Fibroblast of peridontal ligament (primary cell): ENCODE data around the gene ESRRA.

ENCODE experiments used
- DNase-seq: peaks from one replicate; pipeline ENCODE4 v3.0.0-alpha.2; 2010; ENCODE audit errors: extremely low read depth

Gene ESRRA

GRCh38 chr11:64331569-64332371 is 26.4 kb downstream of the ESRRA start:
- DNase-seq: peak; percentile 90

GRCh38 chr11:64333556-64333955 is 28.2 kb downstream of the ESRRA start:
- no peak for DNase-seq

GRCh38 chr11:64334764-64335735 is 29.7 kb downstream of the ESRRA start:
- DNase-seq: peak; percentile 71

- no peak for DNase-seq
These were observed 32.4 kb downstream of the ESRRA start for GRCh38 chr11:64337538-64338249.

GRCh38 chr11:64338716-64339115 is 33.4 kb downstream of the ESRRA start:
- DNase-seq: no peak

GRCh38 chr11:64339286-64339685 is 34.0 kb downstream of the ESRRA start:
- DNase-seq: no peak

GRCh38 chr11:64339754-64340408 is 34.6 kb downstream of the ESRRA start, which contains the start of gene CCDC88B:
CCDC88B (plus strand) TSS chr11:64340204; CDS start chr11:64340267, 63 bp downstream.
- DNase-seq: no peak

- DNase-seq: no peak
These were observed 35.5 kb downstream of the ESRRA start for GRCh38 chr11:64340671-64341335.

GRCh38 chr11:64341429-64341828 is 36.1 kb downstream of the ESRRA start:
- DNase-seq: no peak

- peak; percentile 70 for DNase-seq
These were observed 36.8 kb downstream of the ESRRA start for GRCh38 chr11:64341851-64342791.

- DNase-seq: no peak
These were observed 37.8 kb downstream of the ESRRA start for GRCh38 chr11:64342869-64343745.

- DNase-seq: no peak
These were observed 38.6 kb downstream of the ESRRA start for GRCh38 chr11:64343767-64344559.

GRCh38 chr11:64344787-64345186 is 39.5 kb downstream of the ESRRA start:
- no peak for DNase-seq

- DNase-seq: no peak
These were observed 42.0 kb downstream of the ESRRA start for GRCh38 chr11:64347193-64347867.

- no peak for DNase-seq
These were observed 43.2 kb downstream of the ESRRA start for GRCh38 chr11:64348383-64349024.

- no peak for DNase-seq
These were observed 43.7 kb downstream of the ESRRA start for GRCh38 chr11:64349025-64349387.

- DNase-seq: no peak
These were observed 44.1 kb downstream of the ESRRA start for GRCh38 chr11:64349404-64349803.
